Prostate gland (tissue), 2 donors: ENCODE measurements around the gene AQP1.

Experiments used
- POLR2A ChIP-seq: fragments of 450-650 bp; IDR thresholded peaks from one replicate; pipeline ENCODE4 v1.6.1; 2016; ENCODE audit warnings: antibody characterized with exemption, mild to moderate bottlenecking
- POLR2AphosphoS5 ChIP-seq: sonication (generic); formaldehyde crosslinking; IDR thresholded peaks from one replicate; pipeline ENCODE4 v1.6.1; 2017; ENCODE audit warnings: antibody characterized with exemption
- TF ChIP-seq, protein P1 (sequence below), 4 experiments: fragments of 200-600 bp in 2 of 4; fragments of 450-650 bp in 2 of 4; sonication (generic) in 2 of 4; IDR thresholded peaks; 1 replicate in 3 of 4; 2 replicates in 1 of 4; pipeline ENCODE4 v1.5.1; 2016 to 2019; ENCODE audit warnings: antibody characterized with exemption in 4 of 4, mild to moderate bottlenecking in 2 of 4, moderate library complexity in 2 of 4

DNA sequence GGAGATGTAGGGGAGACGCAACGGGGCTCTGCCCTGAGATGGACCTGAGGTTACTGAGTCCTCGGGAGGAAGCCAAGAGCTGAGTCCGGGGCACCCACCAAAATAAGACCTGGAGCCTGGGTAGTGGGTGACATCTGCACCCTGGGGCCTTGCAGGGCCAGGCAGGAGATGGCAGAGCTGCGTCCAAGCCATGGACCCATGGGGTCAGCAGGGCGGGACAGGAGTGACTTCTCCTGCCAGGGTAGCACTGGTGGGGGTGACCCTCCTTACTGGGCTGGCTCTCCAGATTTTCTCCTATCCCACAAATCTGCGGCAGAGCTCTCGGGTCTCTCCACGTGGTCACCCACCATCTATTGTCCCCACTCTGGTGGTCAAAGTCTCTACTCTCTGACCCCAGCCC, 54.2 kb downstream of the AQP1 start:
- TF ChIP-seq, protein P1, sequence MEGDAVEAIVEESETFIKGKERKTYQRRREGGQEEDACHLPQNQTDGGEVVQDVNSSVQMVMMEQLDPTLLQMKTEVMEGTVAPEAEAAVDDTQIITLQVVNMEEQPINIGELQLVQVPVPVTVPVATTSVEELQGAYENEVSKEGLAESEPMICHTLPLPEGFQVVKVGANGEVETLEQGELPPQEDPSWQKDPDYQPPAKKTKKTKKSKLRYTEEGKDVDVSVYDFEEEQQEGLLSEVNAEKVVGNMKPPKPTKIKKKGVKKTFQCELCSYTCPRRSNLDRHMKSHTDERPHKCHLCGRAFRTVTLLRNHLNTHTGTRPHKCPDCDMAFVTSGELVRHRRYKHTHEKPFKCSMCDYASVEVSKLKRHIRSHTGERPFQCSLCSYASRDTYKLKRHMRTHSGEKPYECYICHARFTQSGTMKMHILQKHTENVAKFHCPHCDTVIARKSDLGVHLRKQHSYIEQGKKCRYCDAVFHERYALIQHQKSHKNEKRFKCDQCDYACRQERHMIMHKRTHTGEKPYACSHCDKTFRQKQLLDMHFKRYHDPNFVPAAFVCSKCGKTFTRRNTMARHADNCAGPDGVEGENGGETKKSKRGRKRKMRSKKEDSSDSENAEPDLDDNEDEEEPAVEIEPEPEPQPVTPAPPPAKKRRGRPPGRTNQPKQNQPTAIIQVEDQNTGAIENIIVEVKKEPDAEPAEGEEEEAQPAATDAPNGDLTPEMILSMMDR (IDR thresholded peaks at IDR 0.05) = no peak
- TF ChIP-seq POLR2A = no peak
- TF ChIP-seq POLR2AphosphoS5 = no peak
